ENCODE results near the gene NEK4.

GRCh38 chr3:52809149-52809548, 38.4 kb upstream of the NEK4 start:
- TF ChIP-seq GATA3 (IDR thresholded peaks at IDR 0.05; ENCODE audit: low read depth, low read length): no peak
- no peak for TF ChIP-seq GATA2 (IDR thresholded peaks at IDR 0.05; ENCODE audit: low read depth, low read length)

All from SH-SY5Y (cell line).